CD14-positive monocyte (primary cell): ENCODE measurements around the gene IL22RA1. TPM values are rescaled to one million over a fixed set of nuclear protein-coding genes. Genes with fewer than 3 reads are reported as not detected.

Experiments used
- DNase-seq, 3 donors: peaks; one replicate each; pipeline ENCODE4 v3.0.0-alpha.2; 2011 to 2022
- H2AFZ ChIP-seq: 2 replicates; pipeline ENCODE4 v1.6.0; 2012; ENCODE audit warnings: mild to moderate bottlenecking, low read depth, low read length, inconsistent platforms; ENCODE audit not compliant: insufficient read depth, poor library complexity, severe bottlenecking
- H3K27ac ChIP-seq, 2 donors: 1 replicate in 1 of 2; 2 replicates in 1 of 2; pipeline ENCODE4 v1.5.1; 2012 to 2013; ENCODE audit warnings: low read length in 2 of 2, control low read depth in 1 of 2, inconsistent platforms in 1 of 2, low read depth in 1 of 2, mild to moderate bottlenecking in 1 of 2
- H3K27me3 ChIP-seq, 2 donors: one replicate each; pipeline versions ENCODE4 v1.6.0 to v1.6.1; 2011 to 2013; ENCODE audit warnings: low read length in 2 of 2; ENCODE audit not compliant: control insufficient read depth in 2 of 2, insufficient read depth in 2 of 2
- H3K36me3 ChIP-seq, 2 donors: replicated peaks in 1 of 2; 1 replicate in 1 of 2; 2 replicates in 1 of 2; pipeline versions ENCODE4 v1.5.1 to v1.6.1; 2012 to 2013; ENCODE audit warnings: low read length in 2 of 2, control low read depth in 1 of 2, inconsistent platforms in 1 of 2, mild to moderate bottlenecking in 1 of 2; ENCODE audit not compliant: insufficient read depth in 2 of 2, control insufficient read depth in 1 of 2
- H3K4me1 ChIP-seq, 2 donors: 1 replicate in 1 of 2; 2 replicates in 1 of 2; pipeline versions ENCODE4 v1.5.1 to v1.6.1; 2012 to 2013; ENCODE audit warnings: low read length in 2 of 2, control low read depth in 1 of 2, inconsistent platforms in 1 of 2, mild to moderate bottlenecking in 1 of 2, moderate library complexity in 1 of 2; ENCODE audit not compliant: insufficient read depth in 2 of 2, control insufficient read depth in 1 of 2
- H3K4me2 ChIP-seq: replicated peaks from 2 replicates; pipeline ENCODE3; 2012; ENCODE audit warnings: low read length, moderate library complexity, mild to moderate bottlenecking; ENCODE audit not compliant: poor library complexity, severe bottlenecking; ENCODE audit errors: extremely low read depth
- H3K4me3 ChIP-seq, 3 experiments: fragments of 200-600 bp in 1 of 3; sonication (generic) in 1 of 3; replicated peaks in 1 of 3; 1 replicate in 2 of 3; 2 replicates in 1 of 3; pipeline ENCODE4 v1.5.1; 2011 to 2013; ENCODE audit warnings: low read length in 3 of 3, mild to moderate bottlenecking in 3 of 3, control low read depth in 2 of 3, low read depth in 2 of 3, inconsistent platforms in 1 of 3, moderate library complexity in 1 of 3
- H3K79me2 ChIP-seq: 2 replicates; pipeline ENCODE4 v1.6.0; 2012; ENCODE audit warnings: mild to moderate bottlenecking, control low read depth, inconsistent platforms, low read length, moderate library complexity; ENCODE audit not compliant: insufficient read depth
- H3K9ac ChIP-seq: 2 replicates; pipeline ENCODE4 v1.6.0; 2017; ENCODE audit warnings: low read length, mild to moderate bottlenecking; ENCODE audit not compliant: insufficient read depth, poor library complexity, severe bottlenecking
- H3K9me3 ChIP-seq, 2 donors: replicated peaks in 1 of 2; 1 replicate in 1 of 2; 2 replicates in 1 of 2; pipeline versions ENCODE4 v1.5.1 to v1.6.1; 2012 to 2013; ENCODE audit warnings: low read length in 2 of 2, control low read depth in 1 of 2; ENCODE audit not compliant: control insufficient read depth in 1 of 2, insufficient read depth in 1 of 2
- H4K20me1 ChIP-seq: 2 replicates; pipeline ENCODE4 v1.6.0; 2012; ENCODE audit warnings: mild to moderate bottlenecking, low read length, control low read depth, moderate library complexity; ENCODE audit not compliant: insufficient read depth
- H3K27ac Mint-ChIP-seq, 7 donors: one replicate each; pipeline ENCODE4 v1.8.0; 2020; ENCODE audit warnings: mild to moderate bottlenecking in 7 of 7, mixed read lengths in 7 of 7, moderate library complexity in 6 of 7, inconsistent platforms in 2 of 7
- H3K27me3 Mint-ChIP-seq, 3 donors: one replicate each; pipeline ENCODE4 v1.8.0; 2021 to 2022; ENCODE audit warnings: low read depth in 3 of 3, mild to moderate bottlenecking in 3 of 3, mixed read lengths in 3 of 3, moderate library complexity in 3 of 3, inconsistent platforms in 1 of 3
- H3K36me3 Mint-ChIP-seq, 2 donors: one replicate each; pipeline ENCODE4 v1.8.0; 2020; ENCODE audit warnings: mixed read lengths in 2 of 2, inconsistent platforms in 1 of 2, mild to moderate bottlenecking in 1 of 2
- H3K4me1 Mint-ChIP-seq: one replicate; pipeline ENCODE4 v1.8.0; 2020; ENCODE audit warnings: mild to moderate bottlenecking, mixed read lengths
- H3K4me3 Mint-ChIP-seq, 2 donors: one replicate each; pipeline ENCODE4 v1.8.0; 2020; ENCODE audit warnings: mild to moderate bottlenecking in 2 of 2, mixed read lengths in 2 of 2, moderate library complexity in 1 of 2
- H3K9me3 Mint-ChIP-seq, 7 donors: one replicate each; pipeline ENCODE4 v1.8.0; 2020 to 2022; ENCODE audit warnings: mixed read lengths in 7 of 7, mild to moderate bottlenecking in 6 of 7, moderate library complexity in 6 of 7, inconsistent platforms in 2 of 7
- WGBS: methylation state at CpG from one replicate; pipeline ENCODE4 v1.1.5; 2013; ENCODE audit warnings: missing lambda C conversion rate; ENCODE audit not compliant: insufficient coverage; 5-methylcytosine and 5-hydroxymethylcytosine counted together
- intact Hi-C, 2 donors: fragments of 100-400 bp; cut with micrococcal nuclease; formaldehyde crosslinking; loops; one replicate each; pipeline versions ENCODE4 v1.15.0 to v1.15.1; 2023
- polyA plus RNA-seq, 3 donors: library from polyadenylated mRNA; depleted of rRNA in 1 of 3; unstranded in 2 of 3; stranded (reverse) in 1 of 3; fragments of 300-500 nt in 2 of 3; fragments of >200 nt in 1 of 3; fragmentation: Illumina TruSeq in 2 of 3; gene quantifications; 1 replicate in 2 of 3; 2 replicates in 1 of 3; pipeline ENCODE4 v1.2.3, GENCODE V29; 2012 to 2021
- TF ChIP-seq, protein P1 (sequence below): fragments of 200-600 bp; IDR thresholded peaks from one replicate; pipeline ENCODE4 v1.8.0; 2022; ENCODE audit warnings: antibody characterized with exemption, mild to moderate bottlenecking

Gene IL22RA1
- polyA plus RNA-seq, 3 donors: not detected

DNA sequence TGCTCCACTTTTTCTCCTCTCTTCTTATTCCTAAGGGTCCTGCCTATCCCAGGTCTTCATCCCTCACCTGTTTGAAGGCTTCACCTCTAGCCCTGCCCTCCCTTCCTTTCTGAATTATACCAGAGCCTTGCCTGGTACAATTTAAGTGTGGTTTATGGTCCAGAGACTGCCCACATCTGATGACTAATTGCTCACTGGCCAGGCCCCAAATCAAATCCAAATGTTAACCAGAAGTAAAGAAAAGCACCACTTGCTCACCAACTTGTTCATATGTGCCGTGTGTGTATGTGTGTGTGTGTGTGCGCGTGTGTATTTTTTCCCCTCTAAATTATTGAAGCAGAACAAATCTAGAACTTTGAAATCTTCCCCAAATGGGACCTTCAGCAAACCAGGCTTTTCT lies 57.4 kb downstream of the IL22RA1 start:
- H3K79me2 ChIP-seq: no peaks in the 10 kb centered on the region
- Mint-ChIP-seq H3K4me1 (no peaks in the 10 kb centered on the region), H3K9me3 (no peaks in the 10 kb centered on the region), H3K36me3 (no peaks in the 10 kb centered on the region), H3K4me3 (no peak overlapping the region), H3K27me3 (peaks cover 5 to 7% (median 6%) of the 10 kb centered on the region in 3 donors), H3K27ac (no peak overlapping the region)
- H3K9ac ChIP-seq: no peak overlapping the region
- H3K4me3 ChIP-seq: no peak overlapping the region
- no peaks in the 10 kb centered on the region for H3K27me3 ChIP-seq
- no peaks in the 10 kb centered on the region for H3K4me1 ChIP-seq
- TF ChIP-seq, protein P1, sequence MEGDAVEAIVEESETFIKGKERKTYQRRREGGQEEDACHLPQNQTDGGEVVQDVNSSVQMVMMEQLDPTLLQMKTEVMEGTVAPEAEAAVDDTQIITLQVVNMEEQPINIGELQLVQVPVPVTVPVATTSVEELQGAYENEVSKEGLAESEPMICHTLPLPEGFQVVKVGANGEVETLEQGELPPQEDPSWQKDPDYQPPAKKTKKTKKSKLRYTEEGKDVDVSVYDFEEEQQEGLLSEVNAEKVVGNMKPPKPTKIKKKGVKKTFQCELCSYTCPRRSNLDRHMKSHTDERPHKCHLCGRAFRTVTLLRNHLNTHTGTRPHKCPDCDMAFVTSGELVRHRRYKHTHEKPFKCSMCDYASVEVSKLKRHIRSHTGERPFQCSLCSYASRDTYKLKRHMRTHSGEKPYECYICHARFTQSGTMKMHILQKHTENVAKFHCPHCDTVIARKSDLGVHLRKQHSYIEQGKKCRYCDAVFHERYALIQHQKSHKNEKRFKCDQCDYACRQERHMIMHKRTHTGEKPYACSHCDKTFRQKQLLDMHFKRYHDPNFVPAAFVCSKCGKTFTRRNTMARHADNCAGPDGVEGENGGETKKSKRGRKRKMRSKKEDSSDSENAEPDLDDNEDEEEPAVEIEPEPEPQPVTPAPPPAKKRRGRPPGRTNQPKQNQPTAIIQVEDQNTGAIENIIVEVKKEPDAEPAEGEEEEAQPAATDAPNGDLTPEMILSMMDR: no peak
- WGBS: no CpG with 5 or more reads among the region's 3 CpGs
- H3K27ac ChIP-seq: no peak overlapping the region
- DNase-seq: no peak
- H4K20me1 ChIP-seq: no peaks in the 10 kb centered on the region
- H3K9me3 ChIP-seq: no peaks in the 10 kb centered on the region
- no peak overlapping the region for H3K4me2 ChIP-seq
- intact Hi-C loops: no loop called here
- no peak overlapping the region for H2AFZ ChIP-seq
- H3K36me3 ChIP-seq: no peaks in the 10 kb centered on the region

DNA sequence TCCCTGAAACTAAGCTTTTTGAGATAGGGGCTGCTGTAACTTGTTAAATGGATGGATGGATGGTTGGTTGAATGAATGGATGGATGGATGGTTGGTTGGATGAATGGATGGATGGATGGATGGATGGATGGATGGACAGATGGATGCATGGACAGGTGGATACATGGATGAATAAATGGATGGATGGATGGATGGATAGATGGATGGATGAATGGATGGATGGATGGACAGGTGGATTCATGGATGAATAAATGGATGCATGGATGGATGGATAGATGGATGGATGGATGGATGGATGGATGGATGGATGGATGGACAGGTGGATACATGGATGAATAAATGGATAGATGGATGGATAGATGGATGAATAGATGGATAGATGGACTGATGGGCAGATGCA lies 57.9 kb downstream of the IL22RA1 start:
- no peak overlapping the region for H3K27ac Mint-ChIP-seq

More for the DNA sequence above, 57.9 kb downstream of the IL22RA1 start:
- peaks cover 3 to 7% (median 7%) of the 10 kb centered on the region in 3 donors for H3K27me3 Mint-ChIP-seq
- no peaks in the 10 kb centered on the region for H3K9me3 Mint-ChIP-seq
- H3K36me3 Mint-ChIP-seq: no peaks in the 10 kb centered on the region
- TF ChIP-seq, protein P1: no peak
- Histone ChIP-seq H3K79me2 (no peaks in the 10 kb centered on the region), H3K4me1 (no peaks in the 10 kb centered on the region), H4K20me1 (no peaks in the 10 kb centered on the region), H3K27ac (no peak overlapping the region), H2AFZ (no peak overlapping the region), H3K4me2 (no peak overlapping the region), H3K9me3 (no peaks in the 10 kb centered on the region), H3K9ac (no peak overlapping the region), H3K4me3 (no peak overlapping the region), H3K36me3 (no peaks in the 10 kb centered on the region), H3K27me3 (no peaks in the 10 kb centered on the region)
- no peak overlapping the region for H3K4me3 Mint-ChIP-seq
- H3K4me1 Mint-ChIP-seq: no peaks in the 10 kb centered on the region
- intact Hi-C loops: no loop called here
- no peak for DNase-seq
